ENCODE data around the gene PTPN14.

The PTPN14 gene

DNA sequence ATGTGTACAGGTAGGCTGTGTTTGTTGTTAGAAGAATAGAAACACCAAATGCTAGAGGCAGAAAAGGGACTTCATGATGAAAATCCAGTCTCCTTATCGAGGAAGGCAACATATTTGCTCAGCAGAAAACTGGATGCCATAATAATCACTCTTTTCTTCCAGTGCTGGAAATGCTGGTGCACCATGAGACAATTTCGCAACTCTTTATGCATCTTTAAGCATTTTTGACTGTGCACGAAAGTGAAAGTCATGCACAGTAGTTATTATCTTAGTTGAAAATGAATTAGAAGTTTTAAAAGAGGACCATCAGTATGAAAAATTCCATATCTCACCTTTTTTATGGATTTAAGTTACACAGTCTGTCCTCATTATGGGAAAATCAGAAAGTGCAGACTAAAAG lies 241.4 kb downstream of the PTPN14 start:
- no peak for TF ChIP-seq ESRRG (CRISPR knock-in tag; IDR thresholded peaks at IDR 0.05)
- no peak for TF ChIP-seq TOX (CRISPR knock-in tag; IDR thresholded peaks at IDR 0.05; ENCODE audit: borderline replicate concordance)
- TF ChIP-seq, protein P1, sequence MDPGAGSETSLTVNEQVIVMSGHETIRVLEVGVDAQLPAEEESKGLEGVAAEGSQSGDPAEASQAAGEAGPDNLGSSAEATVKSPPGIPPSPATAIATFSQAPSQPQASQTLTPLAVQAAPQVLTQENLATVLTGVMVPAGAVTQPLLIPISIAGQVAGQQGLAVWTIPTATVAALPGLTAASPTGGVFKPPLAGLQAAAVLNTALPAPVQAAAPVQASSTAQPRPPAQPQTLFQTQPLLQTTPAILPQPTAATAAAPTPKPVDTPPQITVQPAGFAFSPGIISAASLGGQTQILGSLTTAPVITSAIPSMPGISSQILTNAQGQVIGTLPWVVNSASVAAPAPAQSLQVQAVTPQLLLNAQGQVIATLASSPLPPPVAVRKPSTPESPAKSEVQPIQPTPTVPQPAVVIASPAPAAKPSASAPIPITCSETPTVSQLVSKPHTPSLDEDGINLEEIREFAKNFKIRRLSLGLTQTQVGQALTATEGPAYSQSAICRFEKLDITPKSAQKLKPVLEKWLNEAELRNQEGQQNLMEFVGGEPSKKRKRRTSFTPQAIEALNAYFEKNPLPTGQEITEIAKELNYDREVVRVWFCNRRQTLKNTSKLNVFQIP (CRISPR knock-in tag; IDR thresholded peaks at IDR 0.05; ENCODE audit: borderline replicate concordance, low read depth), result no peak
- TF ChIP-seq GLIS3 (CRISPR knock-in tag; IDR thresholded peaks at IDR 0.05), result no peak
- TF ChIP-seq BACH2 (CRISPR knock-in tag; IDR thresholded peaks at IDR 0.05; ENCODE audit: borderline replicate concordance), result no peak
- no peak for TF ChIP-seq ARNTL (CRISPR knock-in tag; IDR thresholded peaks at IDR 0.05; ENCODE audit: borderline replicate concordance, low read depth)
- TF ChIP-seq PPARA (CRISPR knock-in tag; IDR thresholded peaks at IDR 0.05; ENCODE audit: borderline replicate concordance), result no peak
- no peak for TF ChIP-seq ISL1 (CRISPR knock-in tag; IDR thresholded peaks at IDR 0.05)
- TF ChIP-seq, protein P2, sequence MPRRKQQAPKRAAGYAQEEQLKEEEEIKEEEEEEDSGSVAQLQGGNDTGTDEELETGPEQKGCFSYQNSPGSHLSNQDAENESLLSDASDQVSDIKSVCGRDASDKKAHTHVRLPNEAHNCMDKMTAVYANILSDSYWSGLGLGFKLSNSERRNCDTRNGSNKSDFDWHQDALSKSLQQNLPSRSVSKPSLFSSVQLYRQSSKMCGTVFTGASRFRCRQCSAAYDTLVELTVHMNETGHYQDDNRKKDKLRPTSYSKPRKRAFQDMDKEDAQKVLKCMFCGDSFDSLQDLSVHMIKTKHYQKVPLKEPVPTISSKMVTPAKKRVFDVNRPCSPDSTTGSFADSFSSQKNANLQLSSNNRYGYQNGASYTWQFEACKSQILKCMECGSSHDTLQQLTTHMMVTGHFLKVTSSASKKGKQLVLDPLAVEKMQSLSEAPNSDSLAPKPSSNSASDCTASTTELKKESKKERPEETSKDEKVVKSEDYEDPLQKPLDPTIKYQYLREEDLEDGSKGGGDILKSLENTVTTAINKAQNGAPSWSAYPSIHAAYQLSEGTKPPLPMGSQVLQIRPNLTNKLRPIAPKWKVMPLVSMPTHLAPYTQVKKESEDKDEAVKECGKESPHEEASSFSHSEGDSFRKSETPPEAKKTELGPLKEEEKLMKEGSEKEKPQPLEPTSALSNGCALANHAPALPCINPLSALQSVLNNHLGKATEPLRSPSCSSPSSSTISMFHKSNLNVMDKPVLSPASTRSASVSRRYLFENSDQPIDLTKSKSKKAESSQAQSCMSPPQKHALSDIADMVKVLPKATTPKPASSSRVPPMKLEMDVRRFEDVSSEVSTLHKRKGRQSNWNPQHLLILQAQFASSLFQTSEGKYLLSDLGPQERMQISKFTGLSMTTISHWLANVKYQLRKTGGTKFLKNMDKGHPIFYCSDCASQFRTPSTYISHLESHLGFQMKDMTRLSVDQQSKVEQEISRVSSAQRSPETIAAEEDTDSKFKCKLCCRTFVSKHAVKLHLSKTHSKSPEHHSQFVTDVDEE (CRISPR knock-in tag; IDR thresholded peaks at IDR 0.05), result no peak
- no peak for TF ChIP-seq RARB (CRISPR knock-in tag; IDR thresholded peaks at IDR 0.05)
- no peak for TF ChIP-seq CSDC2 (CRISPR knock-in tag; IDR thresholded peaks at IDR 0.05)
- TF ChIP-seq, protein P3, sequence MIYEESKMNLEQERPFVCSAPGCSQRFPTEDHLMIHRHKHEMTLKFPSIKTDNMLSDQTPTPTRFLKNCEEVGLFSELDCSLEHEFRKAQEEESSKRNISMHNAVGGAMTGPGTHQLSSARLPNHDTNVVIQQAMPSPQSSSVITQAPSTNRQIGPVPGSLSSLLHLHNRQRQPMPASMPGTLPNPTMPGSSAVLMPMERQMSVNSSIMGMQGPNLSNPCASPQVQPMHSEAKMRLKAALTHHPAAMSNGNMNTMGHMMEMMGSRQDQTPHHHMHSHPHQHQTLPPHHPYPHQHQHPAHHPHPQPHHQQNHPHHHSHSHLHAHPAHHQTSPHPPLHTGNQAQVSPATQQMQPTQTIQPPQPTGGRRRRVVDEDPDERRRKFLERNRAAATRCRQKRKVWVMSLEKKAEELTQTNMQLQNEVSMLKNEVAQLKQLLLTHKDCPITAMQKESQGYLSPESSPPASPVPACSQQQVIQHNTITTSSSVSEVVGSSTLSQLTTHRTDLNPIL (CRISPR knock-in tag; IDR thresholded peaks at IDR 0.05; ENCODE audit: low read depth), result no peak
- no peak for TF ChIP-seq SNAI2 (CRISPR knock-in tag; IDR thresholded peaks at IDR 0.05)
- TF ChIP-seq ZFP30 (CRISPR knock-in tag; IDR thresholded peaks at IDR 0.05), result no peak
- TF ChIP-seq ZNF8 (CRISPR knock-in tag; IDR thresholded peaks at IDR 0.05), result no peak
- TF ChIP-seq, protein P4, sequence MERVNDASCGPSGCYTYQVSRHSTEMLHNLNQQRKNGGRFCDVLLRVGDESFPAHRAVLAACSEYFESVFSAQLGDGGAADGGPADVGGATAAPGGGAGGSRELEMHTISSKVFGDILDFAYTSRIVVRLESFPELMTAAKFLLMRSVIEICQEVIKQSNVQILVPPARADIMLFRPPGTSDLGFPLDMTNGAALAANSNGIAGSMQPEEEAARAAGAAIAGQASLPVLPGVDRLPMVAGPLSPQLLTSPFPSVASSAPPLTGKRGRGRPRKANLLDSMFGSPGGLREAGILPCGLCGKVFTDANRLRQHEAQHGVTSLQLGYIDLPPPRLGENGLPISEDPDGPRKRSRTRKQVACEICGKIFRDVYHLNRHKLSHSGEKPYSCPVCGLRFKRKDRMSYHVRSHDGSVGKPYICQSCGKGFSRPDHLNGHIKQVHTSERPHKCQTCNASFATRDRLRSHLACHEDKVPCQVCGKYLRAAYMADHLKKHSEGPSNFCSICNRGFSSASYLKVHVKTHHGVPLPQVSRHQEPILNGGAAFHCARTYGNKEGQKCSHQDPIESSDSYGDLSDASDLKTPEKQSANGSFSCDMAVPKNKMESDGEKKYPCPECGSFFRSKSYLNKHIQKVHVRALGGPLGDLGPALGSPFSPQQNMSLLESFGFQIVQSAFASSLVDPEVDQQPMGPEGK (CRISPR knock-in tag; IDR thresholded peaks at IDR 0.05; ENCODE audit: borderline replicate concordance), result no peak
- no peak for ATAC-seq

DNA sequence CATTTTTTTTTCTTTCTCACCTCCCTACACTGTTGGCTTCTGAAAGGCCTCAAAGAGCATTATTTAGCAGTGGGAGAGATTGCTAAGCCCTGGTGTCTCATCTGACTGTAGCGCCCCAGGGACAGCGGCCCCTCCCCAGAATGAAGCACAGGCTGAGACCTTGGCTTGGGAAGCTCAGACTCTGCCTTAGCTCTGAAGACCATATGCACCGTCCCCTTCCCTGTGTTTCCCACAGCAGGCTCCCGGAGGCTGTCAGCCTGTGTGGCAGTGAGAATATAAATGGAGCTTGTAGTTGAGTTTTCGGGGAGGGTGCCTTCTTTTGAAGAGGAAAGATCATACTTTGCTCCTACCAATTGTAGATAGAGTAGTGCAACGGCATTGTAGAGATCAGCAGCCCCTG lies 245.1 kb downstream of the PTPN14 start:
- no peak for ATAC-seq
- TF ChIP-seq CSDC2 (CRISPR knock-in tag; IDR thresholded peaks at IDR 0.05) (no peak), OSR1 (CRISPR knock-in tag; IDR thresholded peaks at IDR 0.05) (no peak), BACH2 (CRISPR knock-in tag; IDR thresholded peaks at IDR 0.05; ENCODE audit: borderline replicate concordance) (no peak), ZFP3 (CRISPR knock-in tag; IDR thresholded peaks at IDR 0.05) (no peak), ZNF8 (CRISPR knock-in tag; IDR thresholded peaks at IDR 0.05) (no peak), ZC3H10 (CRISPR knock-in tag; IDR thresholded peaks at IDR 0.05) (no peak), ARNTL (CRISPR knock-in tag; IDR thresholded peaks at IDR 0.05; ENCODE audit: borderline replicate concordance, low read depth) (no peak), ISL1 (CRISPR knock-in tag; IDR thresholded peaks at IDR 0.05) (no peak), SNAI2 (CRISPR knock-in tag; IDR thresholded peaks at IDR 0.05) (no peak)
- TF ChIP-seq, protein P2 (CRISPR knock-in tag; IDR thresholded peaks at IDR 0.05), result no peak
- TF ChIP-seq, protein P5, sequence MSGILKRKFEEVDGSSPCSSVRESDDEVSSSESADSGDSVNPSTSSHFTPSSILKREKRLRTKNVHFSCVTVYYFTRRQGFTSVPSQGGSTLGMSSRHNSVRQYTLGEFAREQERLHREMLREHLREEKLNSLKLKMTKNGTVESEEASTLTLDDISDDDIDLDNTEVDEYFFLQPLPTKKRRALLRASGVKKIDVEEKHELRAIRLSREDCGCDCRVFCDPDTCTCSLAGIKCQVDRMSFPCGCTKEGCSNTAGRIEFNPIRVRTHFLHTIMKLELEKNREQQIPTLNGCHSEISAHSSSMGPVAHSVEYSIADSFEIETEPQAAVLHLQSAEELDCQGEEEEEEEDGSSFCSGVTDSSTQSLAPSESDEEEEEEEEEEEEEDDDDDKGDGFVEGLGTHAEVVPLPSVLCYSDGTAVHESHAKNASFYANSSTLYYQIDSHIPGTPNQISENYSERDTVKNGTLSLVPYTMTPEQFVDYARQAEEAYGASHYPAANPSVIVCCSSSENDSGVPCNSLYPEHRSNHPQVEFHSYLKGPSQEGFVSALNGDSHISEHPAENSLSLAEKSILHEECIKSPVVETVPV (CRISPR knock-in tag; IDR thresholded peaks at IDR 0.05), result no peak
- TF ChIP-seq, protein P3 (CRISPR knock-in tag; IDR thresholded peaks at IDR 0.05; ENCODE audit: low read depth), result no peak
- TF ChIP-seq, protein P1 (CRISPR knock-in tag; IDR thresholded peaks at IDR 0.05; ENCODE audit: borderline replicate concordance, low read depth), result no peak

Measured in SK-N-SH treated with all-trans-retinoic acid at 6 μM for 48 hours (cell line).